ENCODE measurements around the gene DHX38. TPM values are rescaled to one million over a fixed set of nuclear protein-coding genes. Genes with fewer than 3 reads are reported as not detected.

DHX38 gene
- total RNA-seq, 3 donors from 2014 or later (not counting 1 experiment from before 2014, with no cell fraction given): 120 to 124 (median 120) TPM

GRCh38 chr16:72128701-72129100 lies 35.1 kb downstream of the DHX38 start:
- no peaks in the 10 kb centered on the region for H3K9me3 ChIP-seq (ENCODE audit: control insufficient read depth, insufficient read depth, low read length)
- no peak overlapping the region for H3K4me3 Mint-ChIP-seq
- no peaks in the 10 kb centered on the region for H3K36me3 ChIP-seq (ENCODE audit: control insufficient read depth, insufficient read depth, low read length)
- H3K36me3 Mint-ChIP-seq: no peaks in the 10 kb centered on the region
- no peak overlapping the region for H3K4me3 ChIP-seq (ENCODE audit: low read length)
- H3K27ac Mint-ChIP-seq: no peak overlapping the region
- ATAC-seq (no peak), DNase-seq (no peak)
- H3K4me1 Mint-ChIP-seq: no peaks in the 10 kb centered on the region
- no peaks in the 10 kb centered on the region for H3K27me3 ChIP-seq (ENCODE audit: control insufficient read depth, insufficient read depth, low read length)
- H3K9me3 Mint-ChIP-seq: no peaks in the 10 kb centered on the region
- H3K27ac ChIP-seq (ENCODE audit: low read length): no peak overlapping the region
- no peaks in the 10 kb centered on the region for H3K4me1 ChIP-seq (ENCODE audit: control insufficient read depth, insufficient read depth, low read length)
- intact Hi-C loops (cut with micrococcal nuclease): no loop called here
- no peaks in the 10 kb centered on the region for H3K27me3 Mint-ChIP-seq (ENCODE audit: low read depth in 2 of 2)
- TF ChIP-seq, protein P1, sequence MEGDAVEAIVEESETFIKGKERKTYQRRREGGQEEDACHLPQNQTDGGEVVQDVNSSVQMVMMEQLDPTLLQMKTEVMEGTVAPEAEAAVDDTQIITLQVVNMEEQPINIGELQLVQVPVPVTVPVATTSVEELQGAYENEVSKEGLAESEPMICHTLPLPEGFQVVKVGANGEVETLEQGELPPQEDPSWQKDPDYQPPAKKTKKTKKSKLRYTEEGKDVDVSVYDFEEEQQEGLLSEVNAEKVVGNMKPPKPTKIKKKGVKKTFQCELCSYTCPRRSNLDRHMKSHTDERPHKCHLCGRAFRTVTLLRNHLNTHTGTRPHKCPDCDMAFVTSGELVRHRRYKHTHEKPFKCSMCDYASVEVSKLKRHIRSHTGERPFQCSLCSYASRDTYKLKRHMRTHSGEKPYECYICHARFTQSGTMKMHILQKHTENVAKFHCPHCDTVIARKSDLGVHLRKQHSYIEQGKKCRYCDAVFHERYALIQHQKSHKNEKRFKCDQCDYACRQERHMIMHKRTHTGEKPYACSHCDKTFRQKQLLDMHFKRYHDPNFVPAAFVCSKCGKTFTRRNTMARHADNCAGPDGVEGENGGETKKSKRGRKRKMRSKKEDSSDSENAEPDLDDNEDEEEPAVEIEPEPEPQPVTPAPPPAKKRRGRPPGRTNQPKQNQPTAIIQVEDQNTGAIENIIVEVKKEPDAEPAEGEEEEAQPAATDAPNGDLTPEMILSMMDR (IDR thresholded peaks at IDR 0.05): no peak
- 86% methylated on average over 9 of the region's 9 CpGs for WGBS (ENCODE audit: insufficient coverage)

DNA sequence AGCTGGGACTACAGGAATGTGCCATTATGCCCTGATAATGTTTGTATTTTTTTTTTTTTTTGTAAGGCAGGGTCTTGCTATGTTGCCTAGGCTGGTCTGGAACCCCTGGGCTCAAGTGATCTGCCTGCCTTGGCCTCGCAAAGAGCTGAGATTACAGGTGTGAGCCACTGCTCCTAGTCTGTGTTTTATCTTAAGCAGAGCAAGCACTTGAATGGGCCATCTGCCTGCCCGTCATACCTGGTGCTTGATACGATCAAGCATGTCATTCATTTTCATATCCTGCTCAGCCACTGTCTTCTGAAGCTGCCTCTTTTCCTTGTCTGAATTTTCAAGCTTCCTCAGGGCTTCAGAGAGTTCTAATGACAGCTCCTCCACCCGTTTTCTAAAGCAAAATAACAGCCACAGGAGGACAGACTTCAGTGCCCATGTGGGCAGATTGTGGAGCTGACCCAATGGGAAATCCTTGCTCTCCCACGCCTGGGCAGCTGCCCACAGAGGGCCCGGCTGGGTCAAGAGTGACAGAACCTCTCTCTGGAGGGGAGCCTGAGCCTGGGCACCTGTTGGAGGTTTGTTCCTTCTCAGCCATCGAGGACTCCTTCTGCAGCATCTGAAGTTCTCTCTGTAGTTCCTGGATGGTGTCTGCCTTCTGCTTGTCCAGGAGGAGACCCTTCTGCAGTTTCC lies 36.5 kb downstream of the DHX38 start:
- no peaks in the 10 kb centered on the region for H3K36me3 Mint-ChIP-seq
- DNase-seq (no peak), ATAC-seq (no peak)
- H3K4me1 Mint-ChIP-seq: no peaks in the 10 kb centered on the region
- TF ChIP-seq, protein P1 (IDR thresholded peaks at IDR 0.05): no peak
- Histone ChIP-seq H3K4me1 (ENCODE audit: control insufficient read depth, insufficient read depth, low read length) (no peaks in the 10 kb centered on the region), H3K27ac (ENCODE audit: low read length) (no peak overlapping the region), H3K9me3 (ENCODE audit: control insufficient read depth, insufficient read depth, low read length) (no peaks in the 10 kb centered on the region), H3K4me3 (ENCODE audit: low read length) (no peak overlapping the region), H3K36me3 (ENCODE audit: control insufficient read depth, insufficient read depth, low read length) (no peaks in the 10 kb centered on the region), H3K27me3 (ENCODE audit: control insufficient read depth, insufficient read depth, low read length) (no peaks in the 10 kb centered on the region)
- no peaks in the 10 kb centered on the region for H3K27me3 Mint-ChIP-seq (ENCODE audit: low read depth in 2 of 2)
- no peak overlapping the region for H3K27ac Mint-ChIP-seq
- WGBS (ENCODE audit: insufficient coverage): 84% methylated on average over 7 of the region's 7 CpGs
- H3K4me3 Mint-ChIP-seq: no peak overlapping the region
- no peaks in the 10 kb centered on the region for H3K9me3 Mint-ChIP-seq
- intact Hi-C loops (cut with micrococcal nuclease): no loop called here

GRCh38 chr16:72131036-72131435 lies 37.4 kb downstream of the DHX38 start:
- Histone ChIP-seq H3K36me3 (ENCODE audit: control insufficient read depth, insufficient read depth, low read length) (no peaks in the 10 kb centered on the region), H3K27ac (ENCODE audit: low read length) (no peak overlapping the region), H3K4me3 (ENCODE audit: low read length) (no peak overlapping the region), H3K9me3 (ENCODE audit: control insufficient read depth, insufficient read depth, low read length) (no peaks in the 10 kb centered on the region), H3K27me3 (ENCODE audit: control insufficient read depth, insufficient read depth, low read length) (no peaks in the 10 kb centered on the region), H3K4me1 (ENCODE audit: control insufficient read depth, insufficient read depth, low read length) (no peaks in the 10 kb centered on the region)
- Mint-ChIP-seq H3K4me1 (no peaks in the 10 kb centered on the region), H3K9me3 (no peaks in the 10 kb centered on the region), H3K27me3 (ENCODE audit: low read depth in 2 of 2) (no peaks in the 10 kb centered on the region), H3K4me3 (no peak overlapping the region), H3K27ac (no peak overlapping the region), H3K36me3 (no peaks in the 10 kb centered on the region)
- TF ChIP-seq, protein P1 (IDR thresholded peaks at IDR 0.05): no peak
- intact Hi-C loops (cut with micrococcal nuclease): no loop called here
- DNase-seq (no peak), ATAC-seq (no peak)
- WGBS (ENCODE audit: insufficient coverage): 84% methylated on average over 6 of the region's 6 CpGs

DNA sequence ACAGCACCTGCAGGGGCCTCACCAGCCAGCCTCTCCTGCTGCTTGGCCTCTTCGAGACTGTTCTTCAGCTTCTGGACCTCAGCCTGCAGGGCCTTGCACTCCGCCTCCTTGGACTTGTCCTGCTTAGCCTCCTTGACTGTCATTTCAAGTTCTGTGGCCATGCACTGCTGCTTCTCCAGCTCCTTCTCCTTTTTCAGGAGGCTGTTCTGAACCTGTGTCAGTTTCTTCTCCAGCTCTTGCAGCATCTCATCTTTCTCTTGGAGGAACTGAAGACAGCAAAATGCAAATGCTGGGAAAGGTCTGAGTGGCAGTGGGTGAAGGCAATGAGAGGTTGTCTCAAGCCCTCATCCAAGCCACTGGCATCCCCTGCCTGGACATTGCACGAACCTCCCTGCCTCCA lies 39.1 kb downstream of the DHX38 start:
- Histone ChIP-seq H3K9me3 (ENCODE audit: control insufficient read depth, insufficient read depth, low read length) (no peaks in the 10 kb centered on the region), H3K36me3 (ENCODE audit: control insufficient read depth, insufficient read depth, low read length) (no peaks in the 10 kb centered on the region), H3K4me1 (ENCODE audit: control insufficient read depth, insufficient read depth, low read length) (no peaks in the 10 kb centered on the region), H3K27me3 (ENCODE audit: control insufficient read depth, insufficient read depth, low read length) (no peaks in the 10 kb centered on the region), H3K4me3 (ENCODE audit: low read length) (no peak overlapping the region), H3K27ac (ENCODE audit: low read length) (no peak overlapping the region)
- intact Hi-C loops (cut with micrococcal nuclease): no loop called here
- Mint-ChIP-seq H3K4me1 (no peaks in the 10 kb centered on the region), H3K36me3 (no peaks in the 10 kb centered on the region), H3K4me3 (no peak overlapping the region), H3K27me3 (ENCODE audit: low read depth in 2 of 2) (no peaks in the 10 kb centered on the region), H3K27ac (no peak overlapping the region), H3K9me3 (no peaks in the 10 kb centered on the region)
- DNase-seq (no peak), ATAC-seq (no peak)
- WGBS (ENCODE audit: insufficient coverage): 83% methylated on average over 2 of the region's 3 CpGs
- TF ChIP-seq, protein P1 (IDR thresholded peaks at IDR 0.05): no peak

Data from natural killer cell (primary cell).